ENCODE measurements around the gene NKX2-3.

GRCh38 chr10:99527526-99528493 is 4.9 kb upstream of the NKX2-3 start:
- TF ChIP-seq POLR2A (IDR thresholded peaks at IDR 0.05) = no peak
- TF ChIP-seq CTCF (IDR thresholded peaks at IDR 0.05 in 8 of 11, conservative IDR thresholded peaks at IDR 0.05 in 3 of 11) = no peak
- TF ChIP-seq POLR2AphosphoS5 (IDR thresholded peaks at IDR 0.05) = peak; percentile 16 to 87 (median 85)
